Measurements from ENCODE around the gene MYL3.

The MYL3 gene

DNA sequence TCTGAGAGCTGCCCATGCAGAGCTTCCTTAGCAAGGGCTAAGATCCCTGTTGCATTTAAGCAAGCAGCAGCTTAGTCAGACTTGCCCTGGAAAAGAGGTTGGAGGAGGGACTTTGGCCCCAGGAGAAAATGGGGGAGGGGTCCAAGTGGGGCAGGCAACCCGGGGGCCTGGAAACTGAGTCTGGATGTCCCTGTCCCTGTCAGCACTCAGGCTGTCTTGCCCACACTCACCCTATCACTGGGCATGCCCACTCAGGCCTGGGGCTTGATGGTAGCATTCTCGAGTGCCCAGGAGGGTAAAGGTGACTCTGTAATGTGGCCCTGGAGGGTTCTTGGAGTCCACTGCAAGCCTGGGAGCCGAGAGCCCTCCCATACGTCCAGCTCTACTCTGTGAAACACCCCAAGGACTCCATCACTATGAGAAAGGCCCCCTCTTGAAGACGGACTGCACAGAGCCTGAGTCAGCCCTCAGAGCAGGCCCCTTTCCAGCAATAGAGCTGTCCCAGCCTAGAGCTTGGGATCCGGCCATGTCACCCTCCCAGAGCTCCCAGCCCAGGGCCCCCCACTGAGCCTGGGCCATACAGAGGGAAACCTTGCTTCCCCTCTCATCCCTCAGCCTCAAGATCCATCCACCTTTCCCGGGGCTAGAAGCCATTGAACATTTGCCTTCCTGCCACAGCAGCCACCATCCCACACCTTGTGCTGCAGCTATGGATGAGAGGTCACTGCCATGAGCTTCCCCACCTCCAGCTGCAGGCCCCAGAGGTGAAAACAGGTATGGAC, 13.4 kb downstream of the MYL3 start:
- no peak for DNase-seq (ENCODE audit: low read depth)

DNA sequence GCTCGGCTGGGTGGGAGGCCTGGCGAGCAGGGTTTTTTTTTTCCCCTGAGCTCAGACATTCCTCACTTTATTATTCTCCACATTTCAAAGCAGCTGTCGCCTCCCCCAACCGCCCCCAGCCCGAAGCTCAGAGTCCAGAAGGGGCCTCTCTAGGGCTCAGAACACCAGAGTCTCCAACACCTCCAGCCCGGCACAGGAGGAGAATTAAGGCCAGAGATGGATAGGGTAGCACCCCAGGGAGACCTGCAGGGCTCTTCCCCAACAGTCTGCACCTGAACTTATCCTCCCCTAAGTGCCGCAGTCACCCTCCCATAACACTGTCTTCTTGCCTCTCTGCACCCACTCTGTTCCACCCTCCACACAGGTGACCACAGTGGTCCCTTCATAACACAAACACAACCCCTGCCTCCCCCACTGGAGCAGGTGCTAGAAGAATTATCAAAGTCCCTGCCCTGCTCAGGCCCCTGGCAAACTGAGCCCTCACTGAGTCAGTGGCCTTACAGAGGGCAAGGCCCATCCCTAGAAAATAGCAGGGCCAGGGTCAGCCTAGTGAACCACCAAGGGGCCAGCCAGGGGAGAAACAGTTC, 14.1 kb downstream of the MYL3 start:
- DNase-seq (ENCODE audit: low read depth), result no peak

- DNase-seq (ENCODE audit: low read depth), result no peak
Measured at GRCh38 chr3:46848271-46849044, 14.8 kb downstream of the MYL3 start.

GRCh38 chr3:46847744-46848143, 15.5 kb downstream of the MYL3 start:
- DNase-seq (ENCODE audit: low read depth), result no peak

DNA sequence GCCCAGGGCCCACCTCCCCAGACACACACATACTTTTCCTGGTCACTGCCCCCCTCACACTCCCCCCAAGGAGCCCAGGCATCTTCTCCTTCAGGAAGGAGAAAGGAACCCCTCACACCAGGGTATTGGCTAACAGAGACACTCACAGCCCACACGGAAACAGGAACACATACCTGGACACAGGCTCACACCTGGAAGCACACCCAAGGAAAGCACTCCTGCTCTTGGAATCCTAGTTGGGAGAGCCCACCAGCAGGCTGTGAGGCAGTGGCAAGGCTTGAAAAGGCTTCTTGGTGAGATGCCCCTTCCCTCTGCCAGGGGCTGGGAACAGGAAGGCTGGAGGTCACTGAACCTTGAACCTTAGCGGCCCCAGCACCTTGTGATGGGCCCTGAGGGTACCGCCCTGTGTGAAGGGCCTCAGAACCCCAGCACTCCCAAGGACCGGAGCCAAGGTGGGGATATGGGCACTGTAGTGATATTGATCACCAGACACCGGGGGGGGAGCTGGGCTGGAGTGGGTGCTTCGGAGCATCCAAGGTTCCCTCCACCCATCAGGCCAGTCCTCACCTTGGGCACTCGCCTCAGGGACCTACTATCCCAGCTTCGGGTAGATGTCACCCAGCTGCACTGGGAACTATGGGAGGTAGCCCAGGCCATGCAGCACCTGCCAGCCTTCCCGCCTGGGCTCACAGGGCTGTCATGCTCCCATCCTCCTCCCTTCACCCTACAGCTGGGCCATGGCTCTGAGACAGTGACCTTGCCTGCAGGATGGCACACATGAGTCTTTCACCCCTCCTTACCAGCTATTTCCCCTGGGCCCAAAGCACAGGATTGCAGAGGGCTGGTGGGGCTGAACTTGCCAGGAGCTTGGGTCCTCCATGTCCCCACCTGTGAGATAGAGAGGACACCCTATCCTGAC, 16.4 kb downstream of the MYL3 start:
- DNase-seq (ENCODE audit: low read depth), result no peak

- peak; percentile 66 for DNase-seq (ENCODE audit: low read depth)
Measured at GRCh38 chr3:46845860-46846623, 17.2 kb downstream of the MYL3 start.

- no peak for DNase-seq (ENCODE audit: low read depth)
Measured at GRCh38 chr3:46845397-46845859, 17.8 kb downstream of the MYL3 start.

- DNase-seq (ENCODE audit: low read depth), result no peak
Measured at GRCh38 chr3:46844881-46845312, 18.3 kb downstream of the MYL3 start.

- no peak for DNase-seq (ENCODE audit: low read depth)
Measured at GRCh38 chr3:46844397-46844796, 18.8 kb downstream of the MYL3 start.

- DNase-seq (ENCODE audit: low read depth), result no peak
Measured at GRCh38 chr3:46843508-46843907, 19.7 kb downstream of the MYL3 start.

DNA sequence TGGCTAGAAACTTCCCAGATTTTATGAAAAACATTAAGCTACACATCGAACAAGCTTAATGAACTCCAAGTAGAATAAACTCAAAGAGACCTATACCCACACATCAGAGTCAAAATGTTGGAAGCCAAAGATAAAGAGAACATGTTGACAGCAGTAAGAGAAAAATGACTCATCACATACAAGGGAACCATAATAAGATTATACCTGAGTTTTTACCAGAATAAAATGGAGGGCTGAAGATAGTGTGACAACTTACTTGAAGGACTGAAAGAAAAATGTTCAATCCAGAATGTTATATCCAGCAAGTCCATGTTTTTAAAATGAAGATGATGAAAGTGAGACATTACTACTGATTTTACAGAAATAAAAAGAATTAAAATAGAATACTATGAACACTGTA, 22.8 kb downstream of the MYL3 start:
- DNase-seq (ENCODE audit: low read depth), result no peak

DNA sequence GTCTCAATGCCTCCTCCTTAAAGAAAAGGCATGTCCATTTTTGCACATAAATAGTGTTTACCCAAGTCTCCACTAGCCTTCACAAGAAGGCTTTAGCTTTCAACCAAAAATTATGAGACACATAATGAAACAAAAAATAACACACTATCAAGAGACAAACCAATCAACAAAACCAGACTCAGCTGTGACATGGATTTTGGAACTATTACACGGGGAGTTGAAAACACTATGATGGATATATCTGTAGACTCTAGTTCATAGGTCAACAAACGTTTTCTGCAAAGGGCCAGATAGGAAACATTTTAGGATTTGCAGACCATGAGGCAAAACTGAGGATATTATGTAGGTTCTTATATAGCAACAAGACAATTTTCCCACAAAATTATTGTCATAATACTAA, 24.9 kb downstream of the MYL3 start:
- DNase-seq (ENCODE audit: low read depth), result no peak

- no peak for DNase-seq (ENCODE audit: low read depth)
Measured at GRCh38 chr3:46835491-46835890, 27.8 kb downstream of the MYL3 start.

- DNase-seq (ENCODE audit: low read depth), result no peak
Measured at GRCh38 chr3:46835054-46835453, 28.2 kb downstream of the MYL3 start.

- DNase-seq (ENCODE audit: low read depth), result no peak
Measured at GRCh38 chr3:46833346-46834300, 29.6 kb downstream of the MYL3 start.

DNA sequence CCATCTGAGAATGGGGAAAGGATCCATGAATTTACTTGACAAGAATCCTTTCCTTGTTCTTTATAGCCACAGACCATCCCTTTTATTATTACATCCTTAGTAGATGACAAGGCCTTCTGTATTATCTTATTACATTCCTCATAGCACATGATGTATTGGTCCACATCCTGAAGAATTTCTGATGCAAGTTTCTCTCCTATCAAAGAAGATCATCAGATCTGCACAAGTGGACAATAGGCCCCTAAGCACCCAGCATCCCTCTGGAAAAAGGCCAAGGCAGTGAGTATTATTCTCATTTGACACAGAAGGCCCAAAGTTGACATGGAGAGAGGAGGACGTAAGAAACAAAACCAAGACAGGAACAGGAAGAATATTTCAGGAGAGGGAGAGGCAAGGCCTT, 31.4 kb downstream of the MYL3 start:
- no peak for DNase-seq (ENCODE audit: low read depth)

GRCh38 chr3:46831316-46831715, 31.9 kb downstream of the MYL3 start:
- DNase-seq (ENCODE audit: low read depth), result no peak

DNA sequence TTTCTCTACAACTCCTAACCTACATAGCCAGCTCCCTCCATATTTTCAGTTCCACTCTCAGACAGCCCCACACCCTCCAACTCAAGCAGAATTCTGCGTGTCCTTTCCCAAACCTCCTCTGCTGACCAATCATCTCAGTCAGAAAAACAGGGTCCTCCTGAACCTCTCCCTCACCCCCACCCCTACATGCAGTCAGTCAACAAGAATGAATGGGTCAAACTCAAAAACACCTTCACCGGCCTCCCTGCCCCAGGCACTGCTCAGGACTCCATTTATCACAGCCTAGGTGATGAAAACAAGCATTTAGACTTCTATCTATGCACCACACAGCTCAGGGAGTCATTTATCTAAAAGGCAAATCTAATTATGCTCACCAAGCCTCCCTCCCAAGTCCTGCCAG, 32.4 kb downstream of the MYL3 start:
- no peak for DNase-seq (ENCODE audit: low read depth)

- no peak for DNase-seq (ENCODE audit: low read depth)
Measured at GRCh38 chr3:46829699-46830208, 33.5 kb downstream of the MYL3 start.

DNA sequence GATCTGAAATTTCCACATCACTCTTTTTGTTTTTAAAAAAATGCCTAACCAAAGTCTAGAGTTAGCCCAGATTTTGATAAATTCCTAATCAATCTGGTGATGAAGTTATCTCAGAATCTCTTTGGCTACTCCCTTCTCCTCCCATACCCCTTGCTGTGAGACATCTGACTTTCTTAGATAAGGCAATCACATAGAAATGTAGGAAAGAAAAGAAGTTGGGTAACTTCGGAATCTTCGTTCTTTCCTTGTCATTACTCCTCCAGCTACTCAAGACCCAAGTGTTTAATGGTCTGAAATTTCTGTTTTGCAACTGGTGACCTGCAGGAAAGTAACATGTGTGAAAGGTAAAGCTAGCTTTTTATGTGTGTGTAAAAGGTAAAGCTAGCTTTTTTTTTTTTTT, 37.8 kb downstream of the MYL3 start:
- DNase-seq (ENCODE audit: low read depth), result no peak

Data from activated T-helper 1 cell treated with Interleukin-2 at 50 U/mL for 16 hours (primary cell).